OCI-LY7 (cell line): ENCODE data around the gene NALCN. TPM values are rescaled to one million over a fixed set of nuclear protein-coding genes. Genes with fewer than 3 reads are reported as not detected.

Experiments used
- BruUV-seq: library from RNA; stranded (reverse); fragments of 400-500 nt; replicated peaks from 2 replicates; lab custom pipeline; 2021; lab: Mats Ljungman, UMichigan
- CTCF ChIA-PET: fragments of 300-600 bp; sonication (Branson Sonifier 250); formaldehyde crosslinking; loops from one replicate; lab custom pipeline; 2022; ENCODE audit warnings: antibody characterized with exemption; ENCODE audit not compliant: unreplicated experiment; lab: Charles Lee
- POLR2A ChIA-PET: fragments of 300-600 bp; sonication (Branson Sonifier 250); formaldehyde crosslinking; loops from one replicate; lab custom pipeline; 2022; ENCODE audit warnings: antibody characterized with exemption; lab: Charles Lee
- DNase-seq: peaks from one replicate; pipeline ENCODE4 v3.0.0-alpha.2; 2015; ENCODE audit warnings: low spot score
- H2AFZ ChIP-seq: fragments of 200-600 bp; sonication (generic), shearing (Covaris generic); 2 replicates; pipeline ENCODE4 v1.6.1; 2014; ENCODE audit warnings: mild to moderate bottlenecking, antibody characterized with exemption, low read length, moderate library complexity
- H3K27ac ChIP-seq: fragments of 200-600 bp; sonication (generic); 2 replicates; pipeline ENCODE4 v1.5.1; 2014; ENCODE audit warnings: mixed run types, low read depth, mild to moderate bottlenecking, moderate library complexity, low read length, inconsistent platforms; ENCODE audit not compliant: poor library complexity, severe bottlenecking
- H3K36me3 ChIP-seq: fragments of 200-600 bp; sonication (generic); 2 replicates; pipeline ENCODE4 v1.6.1; 2014; ENCODE audit warnings: mild to moderate bottlenecking, antibody characterized with exemption, low read length, moderate library complexity, mixed read lengths; ENCODE audit not compliant: insufficient read depth
- H3K4me1 ChIP-seq: fragments of 200-600 bp; sonication (generic); 2 replicates; pipeline ENCODE4 v1.5.1; 2014; ENCODE audit warnings: mild to moderate bottlenecking, low read length; ENCODE audit not compliant: insufficient read depth, poor library complexity, severe bottlenecking
- H3K4me2 ChIP-seq: fragments of 200-600 bp; sonication (generic); 2 replicates; pipeline ENCODE4 v1.6.1; 2014; ENCODE audit warnings: mild to moderate bottlenecking, low read length
- H3K4me3 ChIP-seq: fragments of 200-600 bp; sonication (generic); 2 replicates; pipeline ENCODE4 v1.5.1; 2014; ENCODE audit warnings: mild to moderate bottlenecking, low read depth, low read length; ENCODE audit not compliant: poor library complexity, severe bottlenecking
- H3K79me2 ChIP-seq: fragments of 200-600 bp; sonication (generic); 2 replicates; pipeline ENCODE4 v1.6.1; 2016; ENCODE audit warnings: low read depth, mild to moderate bottlenecking, low read length, moderate library complexity, mixed read lengths; ENCODE audit not compliant: insufficient read depth
- H3K9me2 ChIP-seq: fragments of 200-600 bp; sonication (generic); 2 replicates; pipeline ENCODE4 v1.6.1; 2016; ENCODE audit warnings: mild to moderate bottlenecking, low read length, mixed read lengths; ENCODE audit not compliant: insufficient read depth
- H3K9me3 ChIP-seq: fragments of 200-600 bp; sonication (generic); 2 replicates; pipeline ENCODE4 v1.6.1; 2014; ENCODE audit warnings: mild to moderate bottlenecking, mixed run types, low read length, mixed read lengths
- H4K20me1 ChIP-seq: fragments of 200-600 bp; sonication (generic); 2 replicates; pipeline ENCODE4 v1.6.1; 2014; ENCODE audit warnings: mild to moderate bottlenecking, antibody characterized with exemption, low read length, moderate library complexity, mixed read lengths; ENCODE audit not compliant: insufficient read depth
- EZH2phosphoT487 ChIP-seq: fragments of 200-600 bp; sonication (generic); IDR thresholded peaks from 2 replicates; pipeline ENCODE4 v1.6.1; 2018; ENCODE audit warnings: low read depth, borderline replicate concordance, mild to moderate bottlenecking, mixed run types, antibody characterized with exemption, low read length, moderate library complexity, mixed read lengths
- intact Hi-C: fragments of 100-400 bp; cut with micrococcal nuclease; formaldehyde crosslinking; loops from one replicate; pipeline ENCODE4 v1.10.0; 2022; ENCODE audit not compliant: unreplicated experiment
- total RNA-seq, 2 experiments: library from RNA; depleted of rRNA in 1 of 2; stranded (reverse); fragments of >200 nt in 1 of 2; shearing (Covaris generic) in 1 of 2; gene quantifications; 2 replicates each; pipeline ENCODE4 v1.2.3, GENCODE V29; 2014 to 2022
- TF ChIP-seq, protein P1 (sequence below): fragments of 200-600 bp; sonication (generic); conservative IDR thresholded peaks from 2 replicates; pipeline ENCODE4 v1.5.1; 2014; ENCODE audit warnings: mild to moderate bottlenecking, antibody characterized with exemption, low read length, moderate library complexity, mixed read lengths

Gene NALCN
- total RNA-seq, 2 experiments from 2014 or later = not detected

DNA sequence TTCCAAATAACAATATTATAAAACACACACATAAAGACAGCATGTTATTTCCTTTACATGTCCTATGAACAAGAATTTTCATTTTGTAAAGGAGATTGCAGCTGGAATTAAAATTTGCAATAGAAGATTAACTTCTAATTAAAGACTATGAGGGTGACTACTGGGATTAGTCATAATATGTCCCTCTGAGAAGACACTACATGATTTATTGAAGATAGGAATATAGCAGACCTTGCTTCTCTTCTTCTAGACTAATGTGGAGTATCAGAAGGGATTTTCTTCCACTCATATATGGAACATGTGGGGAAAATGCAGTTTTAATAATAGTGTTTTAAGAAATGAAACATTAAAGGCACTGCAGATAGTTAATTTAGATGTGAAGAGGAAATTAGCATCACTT, 177.8 kb downstream of the NALCN start:
- POLR2A ChIA-PET = no interaction called here
- Histone ChIP-seq H3K4me2 (no peak overlapping the region), H4K20me1 (no peaks in the 10 kb centered on the region), H3K27ac (no peak overlapping the region), H3K9me3 (no peaks in the 10 kb centered on the region), H2AFZ (no peak overlapping the region), H3K9me2 (no peaks in the 10 kb centered on the region), H3K36me3 (no peaks in the 10 kb centered on the region), H3K4me1 (no peaks in the 10 kb centered on the region), H3K79me2 (no peaks in the 10 kb centered on the region), H3K4me3 (no peak overlapping the region)
- BruUV-seq = no TSS peak
- DNase-seq = no peak
- intact Hi-C loops = no loop called here
- CTCF ChIA-PET = no interaction called here
- no peak for TF ChIP-seq EZH2phosphoT487
- TF ChIP-seq, protein P1, sequence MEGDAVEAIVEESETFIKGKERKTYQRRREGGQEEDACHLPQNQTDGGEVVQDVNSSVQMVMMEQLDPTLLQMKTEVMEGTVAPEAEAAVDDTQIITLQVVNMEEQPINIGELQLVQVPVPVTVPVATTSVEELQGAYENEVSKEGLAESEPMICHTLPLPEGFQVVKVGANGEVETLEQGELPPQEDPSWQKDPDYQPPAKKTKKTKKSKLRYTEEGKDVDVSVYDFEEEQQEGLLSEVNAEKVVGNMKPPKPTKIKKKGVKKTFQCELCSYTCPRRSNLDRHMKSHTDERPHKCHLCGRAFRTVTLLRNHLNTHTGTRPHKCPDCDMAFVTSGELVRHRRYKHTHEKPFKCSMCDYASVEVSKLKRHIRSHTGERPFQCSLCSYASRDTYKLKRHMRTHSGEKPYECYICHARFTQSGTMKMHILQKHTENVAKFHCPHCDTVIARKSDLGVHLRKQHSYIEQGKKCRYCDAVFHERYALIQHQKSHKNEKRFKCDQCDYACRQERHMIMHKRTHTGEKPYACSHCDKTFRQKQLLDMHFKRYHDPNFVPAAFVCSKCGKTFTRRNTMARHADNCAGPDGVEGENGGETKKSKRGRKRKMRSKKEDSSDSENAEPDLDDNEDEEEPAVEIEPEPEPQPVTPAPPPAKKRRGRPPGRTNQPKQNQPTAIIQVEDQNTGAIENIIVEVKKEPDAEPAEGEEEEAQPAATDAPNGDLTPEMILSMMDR = no peak

DNA sequence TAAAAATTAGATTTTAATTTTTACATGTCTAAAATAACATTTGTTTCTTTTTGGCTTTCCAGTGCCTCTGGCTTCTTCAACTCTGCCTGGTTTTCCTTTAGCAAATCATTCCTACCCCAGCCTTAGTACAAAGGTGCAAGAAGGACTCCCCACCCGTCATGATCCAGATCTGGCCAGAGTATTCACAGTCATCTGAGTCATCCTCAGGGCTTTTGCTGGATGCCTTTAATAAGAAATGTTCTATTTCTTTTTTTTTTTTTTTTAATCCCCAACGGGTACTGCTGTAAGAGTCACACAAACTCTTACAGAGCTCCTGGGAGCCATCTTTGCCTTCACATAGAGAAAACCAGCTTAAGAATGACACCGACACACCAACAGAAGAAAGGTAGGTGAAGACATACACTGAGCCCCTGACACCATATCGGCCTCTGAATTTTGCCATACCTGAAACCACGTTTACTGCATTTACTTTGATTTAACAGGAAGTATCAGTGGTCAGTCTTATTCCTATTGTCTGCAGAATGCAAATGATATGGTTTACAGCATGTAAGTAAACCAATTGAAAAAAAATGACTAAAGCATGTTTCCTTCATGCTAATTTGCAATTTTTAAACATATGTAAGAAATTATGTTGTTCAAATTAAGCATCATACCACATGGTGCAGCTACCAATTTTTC, 184.4 kb downstream of the NALCN start:
- H3K4me2 ChIP-seq = no peak overlapping the region
- intact Hi-C loops = no loop called here
- no peaks in the 10 kb centered on the region for H3K9me3 ChIP-seq
- POLR2A ChIA-PET = no interaction called here
- no peak overlapping the region for H3K4me3 ChIP-seq
- no peaks in the 10 kb centered on the region for H3K4me1 ChIP-seq
- BruUV-seq = no TSS peak
- no peaks in the 10 kb centered on the region for H3K9me2 ChIP-seq
- CTCF ChIA-PET = no interaction called here
- no peaks in the 10 kb centered on the region for H3K36me3 ChIP-seq
- no peaks in the 10 kb centered on the region for H4K20me1 ChIP-seq
- DNase-seq = no peak
- H3K79me2 ChIP-seq = no peaks in the 10 kb centered on the region
- H3K27ac ChIP-seq = no peak overlapping the region
- TF ChIP-seq EZH2phosphoT487 = no peak
- TF ChIP-seq, protein P1 = no peak
- H2AFZ ChIP-seq = no peak overlapping the region

DNA sequence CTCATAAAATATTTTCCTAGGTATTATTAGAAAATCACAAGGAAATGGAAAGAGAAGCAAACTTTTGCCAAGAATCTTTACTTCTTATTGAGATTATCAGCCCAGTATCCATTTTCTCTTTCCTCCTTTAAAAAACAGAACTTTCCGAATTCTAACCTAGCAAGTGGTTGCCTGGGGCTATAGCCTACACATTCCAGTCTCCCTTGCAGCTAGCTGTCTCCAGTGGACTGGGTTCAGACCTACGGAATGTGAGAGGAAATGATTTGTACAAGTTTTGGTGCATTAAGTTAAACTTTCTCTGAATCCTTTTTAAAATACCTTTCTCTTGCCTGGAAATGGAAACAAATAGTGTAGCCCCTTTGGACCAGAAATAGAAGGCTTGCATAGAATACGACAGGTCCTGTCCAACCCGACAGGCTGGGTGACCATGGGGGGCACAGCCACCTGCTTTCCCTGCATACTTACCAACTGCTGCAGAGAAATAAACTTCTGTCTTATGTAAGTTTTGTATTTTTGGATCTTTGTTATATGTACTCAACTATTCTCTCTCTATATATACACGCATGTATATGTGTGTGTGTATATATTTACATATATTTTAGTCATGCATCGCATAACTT, 185.9 kb downstream of the NALCN start:
- H3K4me3 ChIP-seq = no peak overlapping the region
- intact Hi-C loops = no loop called here
- no peaks in the 10 kb centered on the region for H4K20me1 ChIP-seq
- no peaks in the 10 kb centered on the region for H3K9me3 ChIP-seq
- no peak for TF ChIP-seq EZH2phosphoT487
- TF ChIP-seq, protein P1 = no peak
- no peak for DNase-seq
- ChIA-PET CTCF (no interaction called here), POLR2A (no interaction called here)
- no peak overlapping the region for H3K4me2 ChIP-seq
- BruUV-seq = no TSS peak
- no peak overlapping the region for H3K27ac ChIP-seq
- no peak overlapping the region for H2AFZ ChIP-seq
- no peaks in the 10 kb centered on the region for H3K36me3 ChIP-seq
- no peaks in the 10 kb centered on the region for H3K9me2 ChIP-seq
- no peaks in the 10 kb centered on the region for H3K79me2 ChIP-seq
- no peaks in the 10 kb centered on the region for H3K4me1 ChIP-seq
